Stimulated activated CD8-positive, alpha-beta memory T cell treated with anti-CD3 and anti-CD28 coated beads, Interleukin-2, amount 100 ng/mL, for 48 hours (primary cell): ENCODE measurements around the gene RBM12.
"Not testable (repeated sequence)": the region's sequence is repeated elsewhere in the genome, so short reads cannot be mapped to it uniquely, and the experiment has no call there.

Source experiments
- DNase-seq, 2 donors: peaks; one replicate each; pipeline ENCODE4 v3.0.0-alpha.2; 2020; ENCODE audit warnings: low read depth in 2 of 2

The RBM12 gene

DNA sequence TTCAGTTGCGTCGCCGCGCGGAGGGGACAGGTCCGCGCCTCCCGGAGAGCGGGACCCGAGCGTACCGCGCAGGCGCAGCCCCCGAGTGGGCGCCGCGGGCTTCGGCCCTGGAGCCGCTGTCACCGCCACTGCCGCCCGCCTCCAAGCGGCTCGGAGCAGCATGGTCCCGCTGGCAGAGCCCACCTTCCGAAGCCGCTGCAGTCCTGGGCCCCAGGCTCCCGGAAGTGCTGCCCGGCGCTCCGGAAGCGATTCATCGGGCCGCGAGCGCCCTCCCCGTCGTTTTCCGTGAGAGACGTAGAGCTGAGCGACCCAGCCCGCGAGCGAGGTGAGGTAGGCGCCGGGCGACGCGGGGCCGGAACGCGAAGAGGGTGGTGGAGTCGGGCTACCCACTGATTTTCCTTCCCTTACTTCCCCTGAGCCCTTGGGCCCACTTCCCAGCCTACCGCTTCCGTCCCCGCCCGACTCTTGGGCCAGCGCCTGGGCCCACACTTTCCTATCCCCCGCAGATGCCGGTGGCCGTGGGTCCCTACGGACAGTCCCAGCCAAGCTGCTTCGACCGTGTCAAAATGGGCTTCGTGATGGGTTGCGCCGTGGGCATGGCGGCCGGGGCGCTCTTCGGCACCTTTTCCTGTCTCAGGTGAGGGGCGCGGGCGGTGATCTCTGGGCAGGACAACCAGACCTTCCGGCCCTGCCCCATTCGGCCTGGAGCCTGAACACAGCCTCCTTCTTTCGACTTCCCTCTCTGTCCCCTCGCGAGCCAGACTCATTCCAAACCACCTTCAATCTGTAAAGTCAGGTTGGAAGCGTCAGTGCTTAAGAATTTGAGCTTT is 34.6 kb upstream of the RBM12 start, which contains the start of the genes NFS1 and ROMO1:
NFS1 (minus strand) TSS at position 226 of the 830 bp plus-strand sequence; CDS start at position 162, 64 bp downstream.
ROMO1 (plus strand) TSS at position 279 of the 830 bp plus-strand sequence; CDS start at position 507, 228 bp downstream.
- peak; percentile 78 to 80 for DNase-seq

- no peak for DNase-seq
These were observed 33.8 kb upstream of the RBM12 start for GRCh38 chr20:35698298-35699126.

DNA sequence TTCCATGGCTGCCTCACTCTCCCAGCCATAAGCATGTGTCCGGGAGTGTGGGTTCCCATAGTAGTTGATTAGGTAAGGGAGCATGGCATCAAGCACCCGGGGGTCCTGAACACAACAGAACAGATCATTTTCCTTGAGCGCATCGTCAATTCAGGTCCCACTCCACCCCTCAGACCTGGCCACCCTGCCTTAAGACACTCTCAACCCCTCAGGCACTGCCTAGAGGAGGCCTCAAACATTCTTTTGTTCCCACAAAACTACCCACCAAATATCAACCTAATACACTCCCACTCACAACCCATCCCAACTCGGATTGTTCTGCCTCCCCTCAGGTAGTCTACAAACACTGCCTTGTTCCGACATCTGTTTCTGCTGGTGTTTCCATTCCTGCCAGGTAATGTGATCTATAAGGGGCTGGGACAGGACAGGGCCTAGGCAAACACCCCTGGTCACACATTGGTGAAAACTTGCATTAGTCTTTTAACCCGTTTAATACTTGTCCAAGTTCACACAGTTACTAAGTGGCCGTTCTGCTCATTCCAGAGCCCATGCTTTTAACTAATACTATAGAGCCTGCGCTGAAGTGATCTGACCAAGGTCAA is 33.1 kb upstream of the RBM12 start:
- no peak for DNase-seq

- DNase-seq: no peak
These were observed 31.3 kb upstream of the RBM12 start for GRCh38 chr20:35695978-35696377.

- DNase-seq: no peak
These were observed 30.6 kb upstream of the RBM12 start for GRCh38 chr20:35695245-35695749.

DNA sequence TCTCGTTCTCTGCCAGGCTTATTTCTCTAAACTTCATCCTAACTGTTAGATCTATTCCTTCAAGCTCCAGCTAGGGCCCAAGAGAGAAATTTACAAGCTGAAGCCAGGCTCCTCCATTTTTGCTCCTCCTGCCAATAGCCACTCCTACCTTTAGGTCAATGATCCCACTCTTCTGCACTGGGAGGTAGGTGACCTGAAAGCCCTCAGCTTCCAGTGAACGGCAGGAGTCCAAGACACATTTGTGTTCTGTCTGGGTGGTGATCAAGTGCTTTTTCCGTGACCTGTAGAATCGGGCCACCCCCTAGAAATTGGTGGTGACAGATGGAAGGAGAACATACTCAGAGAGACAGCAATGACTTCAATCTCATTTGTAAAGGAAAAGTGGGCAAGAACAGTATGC is 25.6 kb upstream of the RBM12 start:
- DNase-seq: no peak

DNA sequence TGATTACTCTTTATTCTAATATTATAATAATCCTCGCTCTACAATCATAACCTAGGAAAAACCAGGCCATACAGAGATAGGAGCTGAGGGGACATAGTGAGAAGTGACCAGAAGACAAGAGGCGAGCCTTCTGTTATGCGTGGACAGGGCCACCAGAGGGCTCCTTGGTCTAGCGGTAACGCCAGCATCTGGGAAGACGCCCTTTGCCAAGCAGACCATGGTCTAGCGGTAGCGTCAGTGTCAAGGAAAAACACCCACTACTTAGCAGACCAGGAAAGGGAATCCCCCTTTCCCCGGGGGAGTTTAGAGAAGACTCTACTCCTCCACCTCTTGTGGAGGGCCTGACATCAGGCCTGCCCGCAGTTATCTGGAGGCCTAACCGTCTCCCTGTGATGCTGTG is 22.2 kb upstream of the RBM12 start:
- not testable (repeated sequence) for DNase-seq

DNA sequence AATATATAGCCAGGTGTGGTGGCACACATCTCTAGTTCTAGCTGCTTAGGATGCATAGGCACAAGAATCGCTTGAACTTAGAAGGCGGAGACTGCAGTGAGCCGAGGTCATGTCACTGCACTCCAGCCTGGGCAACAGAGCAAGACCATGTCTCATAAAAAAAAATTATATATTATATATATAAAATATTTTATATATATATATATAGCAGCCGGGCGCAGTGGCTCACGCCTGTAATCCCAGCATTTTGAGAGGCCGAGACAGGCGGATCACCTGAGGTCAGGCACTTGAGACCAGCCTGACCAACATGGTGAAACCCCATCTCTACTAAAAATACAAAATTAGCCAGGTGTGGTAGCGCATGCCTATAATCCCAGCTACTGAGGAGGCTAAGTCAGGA is 20.7 kb upstream of the RBM12 start:
- not testable (repeated sequence) for DNase-seq

GRCh38 chr20:35681960-35682359 is 17.3 kb upstream of the RBM12 start:
- no peak for DNase-seq

DNA sequence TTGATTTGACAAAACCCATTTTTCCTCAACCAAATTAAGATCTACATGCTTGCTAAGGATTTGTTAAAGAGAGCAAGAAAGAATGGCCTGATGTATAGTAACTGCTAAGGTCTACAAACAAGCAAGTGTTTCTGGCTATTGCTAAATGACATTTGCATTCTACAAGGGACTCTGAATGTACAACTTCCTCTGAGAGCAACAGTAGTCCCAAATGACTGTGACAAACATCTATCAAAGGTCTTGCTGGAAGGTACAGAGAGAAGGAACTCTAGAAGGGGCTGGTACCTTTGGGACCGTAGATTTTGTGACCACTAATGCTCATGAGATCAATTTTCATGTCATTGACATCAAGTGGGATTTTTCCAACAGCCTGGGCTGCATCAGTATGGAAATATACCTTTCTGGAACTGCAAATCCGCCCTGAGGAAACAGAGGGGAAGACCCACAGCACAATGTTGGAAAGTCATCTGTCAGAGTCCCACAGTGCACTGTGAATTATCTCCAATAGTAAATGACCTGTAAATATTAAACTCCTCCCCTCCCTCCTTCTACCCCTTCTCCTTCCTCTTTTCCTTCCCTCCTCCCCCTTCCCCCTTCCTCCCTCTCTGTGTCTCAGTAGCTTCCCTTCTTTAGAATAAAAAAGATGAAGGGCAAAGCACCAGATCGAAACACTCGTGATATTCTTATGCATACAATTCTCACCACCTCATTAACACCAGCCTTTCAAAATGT is 15.9 kb upstream of the RBM12 start:
- DNase-seq: no peak

DNA sequence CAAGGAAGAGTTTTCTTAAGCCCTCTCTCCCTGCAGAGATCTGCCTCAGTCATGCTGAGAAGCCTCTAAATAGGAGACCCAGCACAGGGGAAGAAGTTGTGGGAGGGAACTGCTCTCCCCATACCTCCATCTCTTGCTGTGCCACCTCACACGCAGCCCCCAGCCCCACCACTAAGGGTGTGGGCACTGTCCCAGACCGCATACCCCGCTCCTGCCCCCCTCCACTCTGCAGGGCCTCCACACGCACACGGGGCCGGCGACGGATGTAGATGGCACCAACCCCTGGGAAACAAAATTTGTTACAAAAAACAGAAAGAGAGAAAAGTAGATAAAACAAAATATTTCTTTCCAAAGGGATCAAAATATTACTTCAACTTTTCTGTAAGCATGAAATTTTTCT is 10.2 kb upstream of the RBM12 start:
- DNase-seq: no peak

DNA sequence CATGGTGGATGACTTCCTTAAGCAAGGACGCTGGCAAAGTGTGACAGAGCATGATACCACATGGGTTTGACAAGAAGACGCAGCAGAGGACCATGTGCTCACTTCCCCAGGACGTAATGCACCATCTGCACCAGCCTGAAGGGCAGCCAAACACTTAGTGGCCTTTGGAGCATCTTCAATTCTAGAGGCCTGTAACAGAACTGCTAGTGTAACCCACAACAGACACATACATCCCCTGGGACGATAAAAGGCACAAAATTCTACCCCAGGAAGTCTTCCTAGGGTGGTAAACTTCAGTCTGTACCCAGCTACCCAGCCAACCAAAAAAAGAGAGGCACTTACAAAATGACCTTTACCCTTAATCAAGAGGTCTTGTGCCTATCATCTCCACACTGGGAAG is 9.2 kb upstream of the RBM12 start:
- no peak for DNase-seq

- DNase-seq: no peak
These were observed 5.0 kb upstream of the RBM12 start for GRCh38 chr20:35669681-35670080.

DNA sequence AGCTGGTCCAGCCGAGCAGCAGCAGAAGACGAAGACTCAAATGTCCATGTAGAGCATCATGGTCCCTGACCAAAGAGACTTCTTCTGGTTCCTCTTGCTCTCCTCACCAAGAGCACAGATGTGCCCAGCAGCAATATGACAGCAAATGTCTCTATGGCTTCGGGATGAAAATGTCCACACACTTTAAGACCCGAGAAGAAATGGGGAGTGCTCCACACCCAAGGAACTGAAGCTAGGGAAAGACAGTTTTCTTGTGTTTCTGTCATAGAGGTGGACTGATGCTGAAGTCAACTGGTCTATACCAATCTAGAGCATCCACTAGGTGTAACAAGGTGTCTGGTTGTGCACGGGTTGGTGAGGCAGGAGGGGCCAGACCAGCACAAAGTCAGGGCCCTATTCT is 4.5 kb upstream of the RBM12 start:
- no peak for DNase-seq

DNA sequence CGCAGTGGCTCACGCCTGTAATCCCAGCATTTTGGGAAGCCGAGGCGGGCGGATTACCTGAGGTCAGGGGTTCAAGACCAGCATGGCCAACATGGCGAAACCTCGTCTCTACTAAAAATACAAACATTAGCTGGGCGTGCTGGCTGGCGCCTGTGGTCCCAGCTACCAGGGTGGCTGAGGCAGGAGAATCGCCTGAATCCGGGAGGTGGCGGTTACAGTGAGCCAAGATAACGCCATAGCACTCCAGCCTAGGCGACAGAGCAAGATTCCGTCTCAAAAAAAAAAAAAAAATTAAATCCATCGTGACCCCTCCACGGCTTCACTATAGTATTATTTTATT is 1.2 kb upstream of the RBM12 start:
- DNase-seq: no peak

DNA sequence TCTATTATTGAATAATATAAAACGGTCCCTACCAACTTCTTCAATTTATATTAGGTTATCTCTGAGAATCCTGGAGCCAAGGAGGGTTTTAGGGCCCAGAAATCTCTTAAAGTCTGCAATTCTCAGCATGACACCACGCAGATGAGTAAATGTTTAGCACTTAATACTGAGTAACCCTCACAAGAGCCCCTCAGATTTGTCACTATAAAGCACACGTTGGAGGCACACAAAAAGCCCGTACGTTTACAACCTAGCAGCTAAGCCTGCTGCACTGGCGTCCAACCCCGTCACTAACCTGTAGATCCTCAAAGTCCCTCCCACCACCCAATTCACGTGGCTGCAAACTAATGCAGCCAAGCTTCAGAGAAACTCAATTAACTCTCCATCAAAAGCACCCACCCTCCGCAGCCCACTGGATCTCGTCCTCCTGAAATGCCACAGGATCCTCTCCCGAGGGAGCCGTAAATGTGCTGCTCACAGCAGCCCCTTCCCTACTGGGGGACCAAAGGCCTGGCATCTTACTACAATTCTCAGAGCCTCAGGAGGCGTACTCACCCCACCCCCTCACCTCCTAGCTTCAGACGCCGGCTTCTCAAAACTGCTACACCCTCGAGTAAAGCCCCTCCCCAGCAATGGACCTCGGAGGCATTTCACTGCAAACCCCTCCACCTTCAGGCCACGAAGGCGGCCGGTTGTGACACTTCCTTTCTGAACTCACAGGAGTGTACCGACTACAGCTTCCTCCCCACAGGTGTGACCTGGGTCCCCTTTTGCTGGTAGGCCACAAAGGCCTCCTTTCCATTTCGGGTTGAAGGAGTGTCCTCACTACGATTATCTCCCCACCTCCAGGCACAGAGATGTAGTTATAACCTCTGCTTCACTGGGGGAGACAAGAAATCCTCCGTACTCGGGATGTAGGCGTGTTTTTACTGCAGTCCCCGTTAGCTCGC is 909 bp downstream of the RBM12 start:
- DNase-seq: peak; percentile 27 to 34

- DNase-seq: no peak
These were observed 2.1 kb downstream of the RBM12 start for GRCh38 chr20:35662551-35662950.

DNA sequence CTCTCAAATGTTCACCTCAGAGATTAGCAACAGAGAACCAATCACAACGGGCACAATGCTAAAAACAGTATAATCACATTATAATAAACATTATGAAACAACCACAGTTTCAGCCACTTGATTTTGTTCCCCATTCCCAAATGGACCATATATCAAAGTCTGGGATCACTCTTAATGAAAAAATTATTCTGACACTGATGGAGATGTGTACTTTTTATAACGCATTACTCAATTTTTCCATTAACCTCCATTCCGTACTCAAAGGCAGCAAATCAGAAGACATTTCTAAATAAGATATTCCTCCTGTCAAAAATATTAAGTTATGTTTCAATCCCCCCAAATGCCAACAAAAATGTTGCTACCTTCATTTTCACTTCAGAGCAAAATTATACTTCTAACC is 2.8 kb downstream of the RBM12 start:
- no peak for DNase-seq

GRCh38 chr20:35661053-35661452 is 3.6 kb downstream of the RBM12 start:
- DNase-seq: no peak
